Gastrocnemius medialis (tissue), 4 donors: ENCODE data around the gene COX8C.

Experiments used
- CTCF ChIP-seq, 5 experiments: fragments of 450-650 bp in 3 of 5; fragments of 200-600 bp in 2 of 5; sonication (generic) in 2 of 5; IDR thresholded peaks in 4 of 5; conservative IDR thresholded peaks in 1 of 5; 1 replicate in 4 of 5; 2 replicates in 1 of 5; pipeline ENCODE4 v1.5.1; 2016 to 2019; ENCODE audit warnings: antibody characterized with exemption in 5 of 5, mild to moderate bottlenecking in 3 of 5, moderate library complexity in 3 of 5
- POLR2A ChIP-seq, 2 donors: fragments of 450-650 bp; IDR thresholded peaks; one replicate each; pipeline ENCODE4 v1.6.1; 2017; ENCODE audit warnings: antibody characterized with exemption in 2 of 2, mild to moderate bottlenecking in 2 of 2, moderate library complexity in 2 of 2

DNA sequence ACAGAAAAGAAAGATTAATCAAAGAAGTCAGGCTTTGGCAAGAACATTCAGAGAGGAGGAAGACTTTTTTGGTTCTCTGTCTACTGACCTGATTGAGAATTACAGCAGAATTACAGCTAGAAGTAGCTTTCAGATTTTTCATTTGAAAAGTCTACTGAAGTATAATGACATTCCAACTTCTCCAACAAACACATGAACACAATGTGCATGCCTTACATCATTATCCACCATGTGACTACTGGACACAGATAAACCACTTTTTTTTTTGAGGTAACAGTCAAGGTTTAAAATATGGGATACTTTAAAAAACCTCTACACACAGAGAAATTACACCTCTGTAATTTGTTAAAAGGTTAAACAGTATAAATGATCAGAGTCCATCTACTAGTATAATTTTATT, 26.5 kb upstream of the COX8C start:
- TF ChIP-seq POLR2A (IDR thresholded peaks at IDR 0.05): no peak
- TF ChIP-seq CTCF (IDR thresholded peaks at IDR 0.05 in 4 of 5, conservative IDR thresholded peaks at IDR 0.05 in 1 of 5): no peak
